NT2/D1 (cell line): ENCODE results near the gene C19orf12.
"Not testable (repeated sequence)": the region's sequence is repeated elsewhere in the genome, so short reads cannot be mapped to it uniquely, and the experiment has no call there.

Experiments
- DNase-seq: peaks from one replicate; pipeline ENCODE4 v3.0.0-alpha.2; 2011; ENCODE audit warnings: low read depth, low spot score
- H3K27me3 ChIP-seq: 2 replicates; pipeline ENCODE4 v1.6.0; 2011; ENCODE audit warnings: mild to moderate bottlenecking; ENCODE audit not compliant: insufficient read length, insufficient read depth
- H3K36me3 ChIP-seq: 2 replicates; pipeline ENCODE4 v1.6.1; 2011; ENCODE audit warnings: mild to moderate bottlenecking, low read length, mixed read lengths; ENCODE audit not compliant: insufficient read depth, insufficient read length
- H3K4me1 ChIP-seq: 2 replicates; pipeline ENCODE4 v1.5.1; 2011; ENCODE audit not compliant: insufficient read depth, insufficient read length
- H3K4me3 ChIP-seq: 2 replicates; pipeline ENCODE4 v1.5.1; 2011; ENCODE audit warnings: low read depth; ENCODE audit not compliant: insufficient read length
- H3K9ac ChIP-seq: 2 replicates; pipeline ENCODE4 v1.6.0; 2011; ENCODE audit warnings: low read depth; ENCODE audit not compliant: insufficient read length
- H3K9me3 ChIP-seq: 2 replicates; pipeline ENCODE4 v1.5.1; 2011; ENCODE audit warnings: mild to moderate bottlenecking, low read length; ENCODE audit not compliant: insufficient read depth
- SUZ12 ChIP-seq: IDR thresholded peaks from 2 replicates; pipeline ENCODE4 v1.6.1; 2011; ENCODE audit not compliant: insufficient read length, insufficient read depth; ENCODE audit errors: extremely low read depth
- YY1 ChIP-seq: IDR thresholded peaks from 2 replicates; pipeline ENCODE4 v1.6.1; 2011; ENCODE audit not compliant: insufficient read length, insufficient read depth
- ZNF274 ChIP-seq: IDR thresholded peaks from 2 replicates; pipeline ENCODE4 v1.6.1; 2011; ENCODE audit warnings: mild to moderate bottlenecking, low read depth, low read length

C19orf12 gene

GRCh38 chr19:29711584-29712132 lies 3.4 kb downstream of the C19orf12 start:
- Histone ChIP-seq H3K4me1 (peaks cover 7% of the 10 kb centered on the region), H3K27me3 (no peaks in the 10 kb centered on the region), H3K36me3 (peaks cover 14% of the 10 kb centered on the region), H3K9me3 (no peaks in the 10 kb centered on the region), H3K4me3 (no peak overlapping the region), H3K9ac (no peak overlapping the region)
- DNase-seq: no peak
- TF ChIP-seq YY1: no peak
- no peak for TF ChIP-seq SUZ12
- no peak for TF ChIP-seq ZNF274

DNA sequence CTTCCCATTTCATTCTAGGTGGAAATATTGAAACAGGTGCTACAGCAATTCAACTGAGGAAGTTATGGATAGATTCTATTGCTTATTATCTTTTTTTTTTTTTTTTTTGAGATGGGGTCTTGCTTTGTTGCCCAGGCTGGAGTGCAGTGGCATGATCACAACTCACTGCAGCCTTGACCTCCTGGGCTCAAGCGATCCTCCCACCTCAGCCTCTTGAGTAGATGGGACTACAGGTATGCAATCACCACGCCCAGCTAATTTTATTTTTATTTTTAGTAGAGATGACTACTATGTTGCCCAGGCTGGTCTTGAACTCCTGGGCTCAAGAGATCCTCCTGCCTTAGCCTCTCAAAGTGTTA lies 5.6 kb downstream of the C19orf12 start:
- H3K36me3 ChIP-seq: peaks cover 25% of the 10 kb centered on the region
- not testable (repeated sequence) for H3K4me1 ChIP-seq, DNase-seq, H3K27me3 ChIP-seq, H3K4me3 ChIP-seq, H3K9me3 ChIP-seq, H3K9ac ChIP-seq

- no peak overlapping the region for H3K4me3 ChIP-seq
- no peaks in the 10 kb centered on the region for H3K27me3 ChIP-seq
- DNase-seq: no peak
- TF ChIP-seq YY1: no peak
- TF ChIP-seq ZNF274: no peak
- no peak for TF ChIP-seq SUZ12
- peaks cover 25% of the 10 kb centered on the region for H3K36me3 ChIP-seq
- no peaks in the 10 kb centered on the region for H3K9me3 ChIP-seq
- peaks cover 2% of the 10 kb centered on the region for H3K4me1 ChIP-seq
- H3K9ac ChIP-seq: no peak overlapping the region
Measured at GRCh38 chr19:29708554-29709439, 6.3 kb downstream of the C19orf12 start.

DNA sequence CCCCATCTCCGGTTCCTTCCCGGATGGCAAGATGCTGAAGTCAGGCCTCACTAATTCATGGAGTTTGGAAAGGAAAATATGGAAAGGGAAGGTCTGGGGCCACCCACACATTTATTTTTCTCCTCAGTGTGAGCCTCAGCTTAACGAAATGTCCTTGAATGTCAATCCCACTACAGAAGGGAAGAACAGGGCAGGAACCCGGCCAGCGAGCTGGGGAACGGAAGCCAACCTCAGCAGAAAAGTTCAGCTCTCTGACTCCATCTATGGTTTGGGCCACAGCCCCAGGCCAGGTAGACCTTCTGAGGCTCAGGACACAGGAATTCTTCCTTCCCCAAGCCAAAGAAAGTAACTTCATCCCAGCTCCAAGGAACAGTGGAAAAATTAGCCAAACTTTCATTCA lies 8.4 kb downstream of the C19orf12 start:
- TF ChIP-seq ZNF274 (no peak), YY1 (no peak), SUZ12 (no peak)
- H3K27me3 ChIP-seq: no peaks in the 10 kb centered on the region
- no peak overlapping the region for H3K9ac ChIP-seq
- H3K9me3 ChIP-seq: no peaks in the 10 kb centered on the region
- H3K36me3 ChIP-seq: peaks cover 36% of the 10 kb centered on the region
- H3K4me3 ChIP-seq: no peak overlapping the region
- H3K4me1 ChIP-seq: no peaks in the 10 kb centered on the region
- DNase-seq: no peak

DNA sequence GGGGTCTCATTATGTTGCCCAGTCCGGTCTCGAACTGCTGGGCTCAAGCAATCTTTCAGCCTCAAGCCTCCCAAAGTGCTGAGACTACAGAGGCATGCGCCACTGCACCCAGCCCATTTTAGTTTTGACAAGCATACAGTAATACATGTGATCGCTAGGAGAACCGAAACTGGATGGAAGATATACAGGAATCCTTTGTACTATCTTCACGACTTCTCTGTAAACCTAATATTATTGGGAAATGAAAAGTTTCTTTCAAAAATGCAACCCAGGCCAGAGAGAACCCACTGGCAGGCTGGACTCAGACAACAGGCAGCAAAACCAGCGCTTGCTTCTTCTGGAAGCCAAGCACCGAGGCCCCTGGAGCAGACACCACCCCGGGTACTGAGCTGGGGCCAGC lies 9.4 kb downstream of the C19orf12 start:
- H3K9me3 ChIP-seq: no peaks in the 10 kb centered on the region
- TF ChIP-seq SUZ12: no peak
- no peak for TF ChIP-seq ZNF274
- no peak for TF ChIP-seq YY1

DNA sequence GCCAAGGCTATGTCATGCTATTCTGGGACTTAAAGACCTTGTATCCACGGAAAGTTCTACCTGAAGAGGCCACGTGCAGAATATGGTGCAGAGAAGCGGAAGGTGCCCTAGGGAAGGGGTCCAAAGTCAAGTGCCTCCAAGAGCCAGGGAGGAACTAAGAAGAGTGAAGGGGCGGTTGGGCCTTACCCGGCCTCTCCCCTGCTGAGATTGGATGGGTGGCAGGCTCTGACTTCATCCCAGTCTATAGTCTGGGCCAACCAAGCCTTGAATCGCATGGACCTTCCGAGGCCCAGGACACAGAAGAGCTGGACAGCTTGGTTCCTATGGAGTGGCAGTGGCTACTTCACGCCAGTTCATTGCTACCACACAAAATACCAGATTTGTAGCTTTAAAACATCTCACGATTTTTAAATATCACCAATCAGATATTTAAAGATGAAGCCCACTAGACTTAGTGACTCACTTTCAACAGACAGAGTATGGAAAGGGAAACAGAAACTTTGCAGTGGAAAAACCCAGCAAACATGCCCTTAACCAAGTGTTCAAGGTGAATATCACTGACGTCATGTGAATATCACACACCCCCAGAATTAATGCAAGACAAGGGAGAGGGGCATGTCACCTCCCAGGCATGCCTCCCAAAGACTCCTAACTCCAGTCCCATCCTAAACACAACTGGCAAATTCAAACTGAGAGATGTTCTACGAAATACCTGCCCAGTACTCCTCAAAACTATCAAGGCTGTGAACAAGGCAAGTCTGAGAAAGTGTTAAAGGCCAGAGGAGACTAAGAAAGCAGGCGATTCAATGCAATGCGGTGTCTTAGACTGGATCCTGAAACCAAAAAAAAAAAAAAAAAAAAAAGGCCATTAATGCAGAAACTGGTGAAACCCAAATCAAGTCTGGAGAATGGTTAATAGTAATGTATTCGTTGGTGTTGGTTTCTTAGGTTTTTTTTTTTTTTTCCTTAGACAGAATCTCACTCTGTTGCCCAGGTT lies 10.2 kb downstream of the C19orf12 start:
- no peaks in the 10 kb centered on the region for H3K27me3 ChIP-seq
- no peaks in the 10 kb centered on the region for H3K9me3 ChIP-seq
- no peak for DNase-seq
- no peak overlapping the region for H3K4me3 ChIP-seq
- H3K36me3 ChIP-seq: peaks cover 36% of the 10 kb centered on the region
- no peak overlapping the region for H3K9ac ChIP-seq
- TF ChIP-seq YY1 (no peak), ZNF274 (no peak), SUZ12 (no peak)
- H3K4me1 ChIP-seq: no peaks in the 10 kb centered on the region

More for the DNA sequence above, 9.4 kb downstream of the C19orf12 start:
- Histone ChIP-seq H3K9ac (no peak overlapping the region), H3K36me3 (peaks cover 36% of the 10 kb centered on the region), H3K27me3 (no peaks in the 10 kb centered on the region), H3K4me3 (no peak overlapping the region), H3K4me1 (no peaks in the 10 kb centered on the region)
- DNase-seq: no peak

DNA sequence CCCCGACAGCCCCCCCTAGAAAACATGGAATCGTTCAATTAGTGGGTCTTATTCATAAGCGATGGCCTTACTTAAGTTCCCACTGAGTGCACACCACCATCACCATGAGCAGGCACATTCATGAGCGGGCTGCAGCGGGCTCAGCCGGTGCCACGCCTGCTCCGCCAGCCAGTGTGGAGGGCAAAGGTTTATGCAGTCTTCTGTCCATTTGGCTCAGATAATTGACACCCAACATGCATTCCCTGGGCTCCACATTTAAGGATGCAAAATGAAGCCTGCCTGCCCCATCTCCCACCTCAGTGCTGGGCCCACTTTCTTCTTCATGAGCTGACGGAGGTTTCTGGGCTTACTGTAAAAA lies 12.1 kb downstream of the C19orf12 start:
- TF ChIP-seq ZNF274 (no peak), YY1 (no peak), SUZ12 (no peak)
- H3K27me3 ChIP-seq: no peaks in the 10 kb centered on the region
- no peaks in the 10 kb centered on the region for H3K9me3 ChIP-seq
- H3K9ac ChIP-seq: no peak overlapping the region
- no peak for DNase-seq
- no peaks in the 10 kb centered on the region for H3K4me1 ChIP-seq
- H3K4me3 ChIP-seq: no peak overlapping the region
- H3K36me3 ChIP-seq: peaks cover 30% of the 10 kb centered on the region
